ENCODE results near the gene ASPG. TPM values are rescaled to one million over a fixed set of nuclear protein-coding genes. Genes with fewer than 3 reads are reported as not detected.

ASPG gene
- total RNA-seq, 1 donor from 2014 or later, result not detected

- Mint-ChIP-seq H3K4me3 (no peak overlapping the region), H3K36me3 (no peaks in the 10 kb centered on the region), H3K9me3 (no peaks in the 10 kb centered on the region), H3K27me3 (peaks cover 32% of the 10 kb centered on the region), H3K27ac (no peak overlapping the region), H3K4me1 (ENCODE audit: unreplicated experiment) (no peaks in the 10 kb centered on the region)
- TF ChIP-seq CTCF (conservative IDR thresholded peaks at IDR 0.05), result no peak
- no peak for DNase-seq (ENCODE audit: extremely low spot score, unreplicated experiment)
These were observed 28.3 kb downstream of the ASPG start for GRCh38 chr14:104113631-104114420.

GRCh38 chr14:104114421-104115130 is 29.1 kb downstream of the ASPG start:
- Mint-ChIP-seq H3K4me1 (ENCODE audit: unreplicated experiment) (no peaks in the 10 kb centered on the region), H3K4me3 (no peak overlapping the region), H3K27me3 (peaks cover 40% of the 10 kb centered on the region), H3K27ac (peak overlapping the region; percentile 85), H3K36me3 (no peaks in the 10 kb centered on the region), H3K9me3 (no peaks in the 10 kb centered on the region)
- DNase-seq (ENCODE audit: extremely low spot score, unreplicated experiment), result no peak
- no peak for TF ChIP-seq CTCF (conservative IDR thresholded peaks at IDR 0.05)

DNA sequence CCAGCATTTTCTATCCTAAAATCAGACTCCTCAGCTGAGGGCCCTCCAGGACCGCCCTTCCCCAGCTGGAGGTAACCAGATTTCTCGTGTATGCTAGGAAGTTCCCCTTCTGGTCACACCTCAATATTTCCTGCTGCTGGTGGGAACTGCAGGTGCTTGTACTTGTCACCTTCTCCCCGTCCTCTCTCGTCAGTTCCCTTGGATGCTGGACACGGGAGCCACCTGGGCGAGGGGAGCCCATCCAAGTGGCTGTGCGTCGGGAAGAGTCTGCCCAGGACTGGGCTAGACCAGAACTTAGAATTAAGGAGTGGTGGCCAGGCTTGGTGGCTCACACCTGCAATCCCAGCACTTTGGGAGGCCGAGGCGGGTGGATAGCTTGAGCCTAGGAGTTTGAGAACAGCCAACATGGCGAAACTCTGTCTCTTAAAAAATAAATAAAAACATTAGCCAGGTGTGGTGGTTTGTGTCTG is 29.7 kb downstream of the ASPG start:
- no peak for TF ChIP-seq CTCF (conservative IDR thresholded peaks at IDR 0.05)
- peak overlapping the region; percentile 66 for H3K4me3 Mint-ChIP-seq
- H3K27ac Mint-ChIP-seq, result peak overlapping the region; percentile 85
- peaks cover 45% of the 10 kb centered on the region for H3K27me3 Mint-ChIP-seq
- no peaks in the 10 kb centered on the region for H3K4me1 Mint-ChIP-seq (ENCODE audit: unreplicated experiment)
- DNase-seq (ENCODE audit: extremely low spot score, unreplicated experiment), result no peak
- no peaks in the 10 kb centered on the region for H3K36me3 Mint-ChIP-seq
- H3K9me3 Mint-ChIP-seq, result no peaks in the 10 kb centered on the region

- Mint-ChIP-seq H3K4me1 (ENCODE audit: unreplicated experiment) (no peaks in the 10 kb centered on the region), H3K27ac (peak overlapping the region; percentile 85), H3K36me3 (no peaks in the 10 kb centered on the region), H3K27me3 (peaks cover 51% of the 10 kb centered on the region), H3K4me3 (peak overlapping the region; percentile 69), H3K9me3 (no peaks in the 10 kb centered on the region)
- no peak for DNase-seq (ENCODE audit: extremely low spot score, unreplicated experiment)
- TF ChIP-seq CTCF (conservative IDR thresholded peaks at IDR 0.05), result no peak
These were observed 30.3 kb downstream of the ASPG start for GRCh38 chr14:104115691-104116287.

DNA sequence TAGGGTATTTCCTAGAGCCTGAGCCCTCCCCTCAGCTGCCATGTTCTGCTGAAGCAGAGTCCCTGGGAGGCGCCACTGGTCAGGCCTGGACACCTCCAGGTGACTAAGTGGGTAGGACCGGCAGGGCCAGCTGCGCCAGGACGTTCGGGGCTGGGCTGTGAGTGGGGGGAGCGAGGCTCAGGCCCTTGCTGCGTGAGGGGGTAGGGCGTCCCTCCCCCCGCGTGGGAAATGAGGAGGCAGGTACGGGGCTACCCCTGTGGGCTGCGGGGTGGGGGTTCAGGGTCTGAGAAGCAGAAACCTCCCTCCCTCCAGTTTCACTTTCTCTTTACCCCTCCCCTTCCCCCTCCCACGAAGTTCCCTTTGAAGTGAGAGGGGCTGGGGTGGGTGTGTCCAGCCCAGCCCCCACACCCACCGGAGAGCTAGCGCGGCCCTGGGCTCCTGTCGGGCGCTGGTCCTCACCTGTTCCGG is 30.8 kb downstream of the ASPG start:
- no peak for DNase-seq (ENCODE audit: extremely low spot score, unreplicated experiment)
- Mint-ChIP-seq H3K36me3 (no peaks in the 10 kb centered on the region), H3K4me3 (peak overlapping the region; percentile 69), H3K9me3 (no peaks in the 10 kb centered on the region), H3K27me3 (peaks cover 56% of the 10 kb centered on the region), H3K27ac (peak overlapping the region; percentile 85), H3K4me1 (ENCODE audit: unreplicated experiment) (no peaks in the 10 kb centered on the region)
- TF ChIP-seq CTCF (conservative IDR thresholded peaks at IDR 0.05), result no peak
